Activated effector memory CD4-positive, alpha-beta T cell treated with Interleukin-2 at 50 U/mL for 16 hours (primary cell): ENCODE results near the gene TMEM72.

ENCODE experiments used
- DNase-seq: peaks from one replicate; pipeline ENCODE4 v3.0.0-alpha.2; 2020

TMEM72 gene

GRCh38 chr10:44935201-44935965, 24.2 kb downstream of the TMEM72 start:
- no peak for DNase-seq

- no peak for DNase-seq
Observed at GRCh38 chr10:44935966-44936295, 24.8 kb downstream of the TMEM72 start.

- DNase-seq = no peak
Observed at GRCh38 chr10:44936314-44936975, 25.3 kb downstream of the TMEM72 start.

- DNase-seq = no peak
Observed at GRCh38 chr10:44937196-44938005, 26.3 kb downstream of the TMEM72 start.

- no peak for DNase-seq
Observed at GRCh38 chr10:44938956-44939355, 27.8 kb downstream of the TMEM72 start.

GRCh38 chr10:44939691-44940401, 28.7 kb downstream of the TMEM72 start:
- no peak for DNase-seq

GRCh38 chr10:44944354-44944753, 33.2 kb downstream of the TMEM72 start:
- DNase-seq = no peak

GRCh38 chr10:44946205-44946604, 35.1 kb downstream of the TMEM72 start:
- no peak for DNase-seq

- DNase-seq = no peak
Observed at GRCh38 chr10:44947371-44948152, 36.4 kb downstream of the TMEM72 start.

GRCh38 chr10:44948642-44949041, 37.5 kb downstream of the TMEM72 start:
- no peak for DNase-seq

GRCh38 chr10:44949127-44949802, 38.1 kb downstream of the TMEM72 start:
- no peak for DNase-seq

- no peak for DNase-seq
Observed at GRCh38 chr10:44949915-44950314, 38.8 kb downstream of the TMEM72 start.

- DNase-seq = no peak
Observed at GRCh38 chr10:44950326-44951225, 39.4 kb downstream of the TMEM72 start.

- no peak for DNase-seq
Observed at GRCh38 chr10:44951576-44952226, 40.6 kb downstream of the TMEM72 start.

- DNase-seq = no peak
Observed at GRCh38 chr10:44952779-44953231, 41.7 kb downstream of the TMEM72 start.

GRCh38 chr10:44954042-44954441, 42.9 kb downstream of the TMEM72 start:
- no peak for DNase-seq

- no peak for DNase-seq
Observed at GRCh38 chr10:44954962-44955361, 43.8 kb downstream of the TMEM72 start.

GRCh38 chr10:44955413-44956070, 44.4 kb downstream of the TMEM72 start:
- no peak for DNase-seq

- DNase-seq = no peak
Observed at GRCh38 chr10:44956226-44956625, 45.1 kb downstream of the TMEM72 start.
